Stimulated activated CD8-positive, alpha-beta memory T cell treated with anti-CD3 and anti-CD28 coated beads, Interleukin-7, amount 100 ng/mL, for 48 hours (primary cell): Measurements from ENCODE around the gene FIGNL2.

Experiments
- DNase-seq, 2 donors: peaks; one replicate each; pipeline ENCODE4 v3.0.0-alpha.2; 2020; ENCODE audit warnings: low read depth in 1 of 2; ENCODE audit errors: extremely low read depth in 1 of 2

Gene FIGNL2

GRCh38 chr12:51874486-51874885, 26.0 kb upstream of the FIGNL2 start:
- no peak for DNase-seq

- no peak for DNase-seq
These were observed 25.5 kb upstream of the FIGNL2 start for GRCh38 chr12:51874000-51874399.

DNA sequence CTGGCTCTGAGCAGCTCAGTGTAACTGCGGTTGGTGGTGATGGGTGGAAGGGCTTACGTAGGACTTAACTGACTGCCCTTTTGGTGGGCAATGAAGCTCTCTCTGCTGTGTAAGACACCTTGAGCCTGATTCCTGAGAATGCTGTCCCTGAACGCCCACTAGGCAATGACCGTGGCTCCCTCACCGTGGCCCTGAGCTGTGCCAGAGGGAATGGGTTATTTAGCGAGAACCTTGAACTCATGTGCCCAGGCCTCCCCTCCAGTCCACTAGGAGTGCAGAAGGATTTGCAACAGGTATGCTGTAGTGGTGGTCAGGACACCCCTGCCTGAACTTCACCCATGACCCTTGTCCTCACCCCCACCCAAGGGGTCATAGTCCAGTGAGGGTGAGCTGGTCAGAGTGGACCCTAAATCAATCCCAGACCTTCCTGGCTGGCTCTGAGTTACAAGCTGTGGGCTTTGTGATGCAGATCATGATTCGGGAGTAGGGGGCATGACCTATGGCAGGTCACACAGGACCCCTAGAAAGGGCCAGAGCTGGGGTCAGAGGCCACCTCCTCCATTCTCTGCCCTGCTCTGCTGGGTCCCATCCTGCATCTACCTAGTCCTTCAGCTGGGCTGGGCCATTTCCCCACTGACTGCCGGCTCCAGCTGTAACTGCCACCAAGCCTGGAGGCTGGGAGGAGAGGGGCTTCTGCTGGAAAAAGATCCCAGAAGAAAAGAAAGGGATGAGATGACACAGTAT, 24.9 kb upstream of the FIGNL2 start:
- no peak for DNase-seq

- no peak for DNase-seq
These were observed 24.1 kb upstream of the FIGNL2 start for GRCh38 chr12:51872689-51872981.

DNA sequence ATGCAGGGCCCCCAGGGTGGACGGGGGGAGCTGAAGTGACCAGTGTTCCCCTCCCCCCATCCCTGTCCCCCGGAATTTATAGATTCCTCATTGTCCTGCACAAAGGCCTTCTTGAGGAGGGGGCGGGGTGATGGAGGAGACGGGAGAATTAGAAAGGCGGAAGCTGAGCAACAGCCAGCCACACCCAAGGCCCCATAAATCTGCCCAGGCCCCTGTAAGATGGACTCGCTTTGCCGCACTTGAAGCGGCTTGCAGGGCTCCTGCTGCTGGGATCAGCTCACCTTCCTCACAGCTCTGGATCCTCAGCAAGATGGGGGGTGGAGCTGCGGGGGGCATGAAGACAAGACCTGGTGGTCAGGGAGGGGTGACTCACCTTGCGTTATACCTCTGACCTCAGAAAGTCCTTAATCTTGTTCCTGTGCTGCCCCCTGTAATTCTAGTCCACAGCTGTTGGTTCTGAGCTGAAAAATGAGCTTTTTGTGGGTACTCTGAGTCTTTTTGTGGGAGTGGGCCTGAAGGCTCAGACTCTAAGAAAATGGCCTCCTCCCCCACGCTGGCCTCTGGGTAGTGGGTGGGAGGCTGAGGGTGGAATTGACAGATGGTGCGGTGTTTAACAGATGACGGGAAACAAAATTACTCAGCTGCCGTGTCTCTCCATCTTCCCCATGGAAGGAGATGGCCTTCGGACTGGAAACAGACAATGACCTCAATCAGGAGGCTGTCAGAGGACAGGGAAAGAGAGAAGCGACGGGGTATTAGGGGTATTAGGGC, 23.6 kb upstream of the FIGNL2 start:
- DNase-seq, result no peak

GRCh38 chr12:51871126-51871525, 22.6 kb upstream of the FIGNL2 start:
- no peak for DNase-seq

- DNase-seq, result no peak
These were observed 22.0 kb upstream of the FIGNL2 start for GRCh38 chr12:51870504-51870903.

DNA sequence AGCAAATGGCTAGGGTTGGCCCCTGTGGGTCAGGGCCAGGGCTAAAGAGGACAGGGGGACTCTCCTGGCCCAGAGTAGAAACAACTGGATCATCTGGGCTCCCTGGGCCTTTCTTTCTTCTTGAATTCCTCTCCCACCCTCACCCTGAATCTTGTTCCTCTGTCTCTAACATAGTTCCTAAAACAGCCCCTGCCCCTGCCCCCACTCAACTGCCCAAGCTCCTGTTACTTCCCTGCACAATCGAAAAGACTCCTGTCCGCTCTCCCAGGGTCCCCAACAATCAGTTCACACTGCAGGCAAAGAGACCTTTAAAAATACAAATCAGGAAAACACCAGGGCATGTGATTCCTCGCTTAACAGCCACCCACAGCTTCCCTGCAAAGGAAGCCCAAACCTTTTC, 21.4 kb upstream of the FIGNL2 start:
- no peak for DNase-seq

DNA sequence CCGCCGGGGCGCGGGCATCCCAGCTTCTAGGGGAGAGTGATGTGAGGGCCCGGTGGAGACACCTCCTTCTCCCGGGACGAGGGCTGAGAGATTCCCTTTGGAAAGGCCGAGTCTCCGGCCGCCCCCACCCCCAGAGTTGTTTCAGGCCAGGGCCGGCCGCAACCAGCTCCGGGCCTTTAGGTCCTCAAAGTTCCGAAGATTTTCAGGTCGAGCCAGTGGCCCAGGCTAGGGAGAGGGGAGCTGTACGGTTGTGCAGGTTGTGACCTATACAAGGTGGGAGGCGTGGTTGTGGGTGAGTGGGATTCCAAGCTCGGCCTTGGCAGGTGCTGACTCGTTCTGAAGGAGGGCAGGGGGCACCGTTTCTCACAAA, 21.0 kb upstream of the FIGNL2 start:
- no peak for DNase-seq

DNA sequence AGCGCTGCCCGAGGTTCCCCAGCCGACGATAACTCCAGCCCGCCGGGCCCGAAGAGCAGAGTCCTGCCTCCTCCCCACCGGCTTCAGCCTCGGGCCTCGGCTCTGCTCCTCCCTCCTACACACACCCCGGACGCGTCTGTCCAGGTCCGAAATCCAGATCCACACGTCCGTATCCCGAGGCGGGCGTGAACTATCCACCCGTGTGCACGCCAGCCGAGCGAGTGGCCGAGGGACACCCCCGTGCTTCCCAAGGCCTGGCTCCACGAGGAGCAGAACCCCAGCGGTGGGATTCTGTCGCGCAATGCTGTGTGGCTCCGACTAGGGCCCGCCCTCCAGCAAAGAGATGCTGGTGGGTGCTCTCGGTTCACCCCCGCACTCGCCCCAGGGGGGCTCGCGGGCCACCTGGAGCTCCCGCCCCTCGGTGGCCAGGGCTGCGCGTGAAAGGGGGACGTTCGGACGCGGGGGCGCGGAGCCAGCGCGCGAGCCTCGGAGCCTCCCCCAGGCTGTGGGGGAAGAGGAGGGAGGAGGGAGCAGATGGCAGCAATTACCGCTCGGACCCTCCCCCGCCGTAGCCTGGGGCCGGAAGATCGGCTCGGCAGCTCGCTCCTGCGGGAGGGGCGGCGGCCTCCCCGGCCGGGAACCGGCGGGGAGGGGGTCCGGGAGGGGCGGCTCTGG, 20.4 kb upstream of the FIGNL2 start:
- DNase-seq, result no peak

DNA sequence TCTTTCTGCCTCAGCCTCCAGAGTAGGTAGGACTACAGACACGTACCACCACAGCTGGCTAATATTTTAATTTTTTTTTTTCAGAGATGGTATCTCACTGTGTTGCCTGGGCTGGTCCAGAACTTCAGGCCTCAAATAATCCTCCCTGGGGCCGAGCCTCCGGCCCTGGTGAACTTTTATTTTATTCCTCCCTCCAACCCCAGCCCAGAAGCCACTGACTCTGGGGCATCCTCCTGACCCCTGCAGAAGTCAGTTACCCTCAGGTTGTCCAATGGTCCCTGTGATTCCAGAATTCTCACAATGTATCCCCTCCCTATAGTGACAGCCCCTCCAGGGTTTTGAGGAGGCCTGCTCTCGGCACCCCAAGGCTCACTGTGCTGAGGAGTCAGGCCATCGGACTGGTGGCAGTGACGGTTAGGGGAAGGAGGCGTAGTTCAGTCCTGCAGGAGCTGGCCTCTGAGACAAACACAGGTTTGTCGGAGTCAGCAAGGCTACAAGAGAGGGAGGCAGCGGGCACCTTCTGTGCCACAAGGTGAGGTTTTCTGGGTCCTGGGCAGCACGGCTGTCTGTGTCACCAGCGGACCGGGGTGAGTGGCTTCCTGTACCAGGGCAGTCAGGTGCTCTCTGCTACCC, 19.4 kb upstream of the FIGNL2 start:
- no peak for DNase-seq

- DNase-seq, result no peak
These were observed 18.9 kb upstream of the FIGNL2 start for GRCh38 chr12:51867371-51867770.

- DNase-seq, result no peak
These were observed 18.2 kb upstream of the FIGNL2 start for GRCh38 chr12:51866762-51867161.

GRCh38 chr12:51866324-51866723, 17.8 kb upstream of the FIGNL2 start:
- DNase-seq, result no peak

- DNase-seq, result no peak
These were observed 17.3 kb upstream of the FIGNL2 start for GRCh38 chr12:51865757-51866270.

DNA sequence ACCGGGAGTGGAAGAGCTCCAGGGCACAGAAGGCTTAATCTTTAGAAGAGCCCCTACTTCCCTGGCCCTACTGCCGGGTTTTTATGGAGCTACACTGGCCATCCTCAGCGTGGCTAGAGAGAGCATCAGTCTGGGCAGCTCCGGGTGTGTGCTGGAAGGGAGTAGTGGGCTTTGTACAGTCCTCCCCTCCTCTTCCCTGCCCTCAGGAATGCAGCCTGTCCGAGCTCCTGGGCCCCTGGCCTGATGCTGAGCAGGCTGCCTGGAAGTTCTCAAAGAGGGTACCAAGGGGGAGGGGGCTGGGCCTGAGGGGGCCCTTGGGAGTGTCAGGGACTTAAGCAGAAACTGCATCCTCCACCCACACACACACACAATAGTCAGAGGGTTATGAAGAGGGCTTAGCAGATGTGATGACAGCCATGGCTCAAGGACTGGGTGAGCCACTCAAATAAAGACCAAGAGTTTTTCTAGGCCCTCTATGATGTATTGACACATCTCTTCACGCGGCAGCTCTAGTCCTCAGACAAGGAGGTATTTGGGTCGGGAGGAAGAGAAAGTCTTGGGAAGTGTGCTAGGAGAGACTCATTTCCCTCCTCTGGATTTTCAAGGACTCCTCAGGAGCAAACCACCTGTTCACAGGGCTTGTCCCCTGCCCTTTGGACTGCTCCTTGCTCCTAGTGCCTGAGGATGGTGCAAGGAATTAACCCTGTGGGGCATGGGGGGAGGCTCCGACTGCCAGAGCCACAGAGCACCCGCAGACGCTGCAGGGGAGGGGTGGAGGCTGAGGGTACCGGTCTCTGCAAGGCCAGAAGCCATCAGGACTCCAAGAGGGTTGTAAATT, 16.5 kb upstream of the FIGNL2 start:
- DNase-seq, result no peak

DNA sequence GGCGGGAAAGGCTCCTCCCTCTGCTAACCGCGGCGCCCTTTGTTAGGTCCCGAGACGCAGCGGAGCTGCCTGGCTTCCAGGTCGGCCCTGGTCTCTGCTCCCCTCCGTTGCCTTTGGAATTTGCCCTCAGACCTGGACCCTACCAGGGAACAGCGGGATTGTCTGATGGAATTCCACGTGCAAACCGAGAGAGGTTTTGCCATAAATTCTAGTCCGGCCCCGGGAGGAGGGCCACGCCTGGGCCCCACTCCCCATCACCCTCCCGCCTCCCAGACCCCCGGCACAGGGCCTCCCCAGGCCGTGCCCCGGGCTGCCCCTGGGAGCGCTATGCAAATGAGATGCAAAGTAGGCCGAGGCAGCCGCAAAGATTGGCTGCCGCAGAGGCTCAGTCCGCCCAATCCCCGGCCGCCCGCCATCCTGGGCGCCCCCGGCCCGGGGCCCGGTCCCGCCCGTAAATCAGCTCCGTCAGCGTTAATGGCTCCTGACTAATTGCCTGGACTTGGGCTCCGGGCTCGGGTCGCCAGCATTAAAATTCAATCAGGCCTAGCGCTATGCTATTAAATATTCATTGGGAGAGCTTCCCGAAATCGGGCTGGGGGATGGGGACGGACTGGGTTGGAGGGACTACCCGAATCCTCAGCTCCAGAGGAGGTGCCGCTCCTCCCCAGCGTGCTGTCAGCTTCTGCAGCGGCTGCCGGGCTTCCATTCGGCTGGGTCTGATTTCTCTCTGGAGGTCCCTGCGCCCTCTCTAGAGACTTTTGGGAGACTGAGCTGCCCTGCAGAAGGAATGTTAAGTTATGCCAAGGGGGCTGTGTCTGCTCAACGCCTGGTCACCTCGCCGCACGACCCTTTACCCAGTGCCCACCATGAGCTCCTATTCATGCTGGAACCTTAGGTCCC, 15.7 kb upstream of the FIGNL2 start:
- no peak for DNase-seq

GRCh38 chr12:51863363-51863932, 14.9 kb upstream of the FIGNL2 start:
- DNase-seq, result no peak

DNA sequence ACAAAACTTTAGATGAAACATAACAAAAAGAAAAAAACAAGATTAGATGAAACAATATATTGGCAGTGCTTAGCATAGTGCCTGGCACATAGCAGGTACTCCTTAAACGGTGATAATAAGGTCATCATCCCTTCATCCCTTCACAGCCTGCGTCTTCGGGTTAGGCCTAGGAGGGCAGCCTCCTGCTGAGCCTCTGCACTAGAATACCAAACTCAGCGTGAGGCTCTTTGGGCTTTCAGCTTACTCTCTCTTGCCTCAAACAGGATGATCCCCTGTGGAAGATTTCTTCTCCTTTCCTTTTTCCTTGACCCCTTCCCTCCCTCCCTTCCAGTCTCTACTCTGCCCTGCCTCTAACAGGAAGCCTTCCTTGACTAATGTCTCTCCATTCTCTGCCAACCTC, 14.4 kb upstream of the FIGNL2 start:
- no peak for DNase-seq
